Progenitor cell of endocrine pancreas (in vitro differentiated cells): Measurements from ENCODE around the gene TEX48. TPM values are rescaled to one million over a fixed set of nuclear protein-coding genes. Genes with fewer than 3 reads are reported as not detected.

Experiments used
- DNase-seq: peaks from one replicate; pipeline ENCODE4 v3.0.0; 2021; ENCODE audit warnings: low spot score; ENCODE audit not compliant: unreplicated experiment
- H3K27ac Mint-ChIP-seq: 2 replicates; pipeline ENCODE4 v1.8.0; 2021; ENCODE audit warnings: mild to moderate bottlenecking, moderate library complexity, mixed read lengths
- H3K27me3 Mint-ChIP-seq: 2 replicates; pipeline ENCODE4 v1.8.0; 2021; ENCODE audit warnings: mixed read lengths
- H3K36me3 Mint-ChIP-seq: 2 replicates; pipeline ENCODE4 v1.8.0; 2022; ENCODE audit warnings: mixed read lengths; ENCODE audit not compliant: insufficient read depth
- H3K4me1 Mint-ChIP-seq: 2 replicates; pipeline ENCODE4 v1.8.0; 2021; ENCODE audit warnings: low read depth, mixed read lengths
- H3K4me3 Mint-ChIP-seq: 2 replicates; pipeline ENCODE4 v1.8.0; 2021; ENCODE audit warnings: low read depth, mild to moderate bottlenecking, moderate library complexity, mixed read lengths
- H3K9me3 Mint-ChIP-seq: 2 replicates; pipeline ENCODE4 v1.8.0; 2021; ENCODE audit warnings: low read depth, mixed read lengths
- total RNA-seq: library from RNA; stranded (reverse); gene quantifications from 2 replicates; pipeline ENCODE4 v1.2.1, GENCODE V29; 2021
- TF ChIP-seq, protein P1 (sequence below): fragments of 200-600 bp; sonication (generic); IDR thresholded peaks from one replicate; pipeline ENCODE4 v1.5.0; 2021; ENCODE audit warnings: antibody characterized with exemption, mild to moderate bottlenecking; ENCODE audit not compliant: unreplicated experiment

The TEX48 gene
- total RNA-seq, 1 donor from 2014 or later, result not detected

DNA sequence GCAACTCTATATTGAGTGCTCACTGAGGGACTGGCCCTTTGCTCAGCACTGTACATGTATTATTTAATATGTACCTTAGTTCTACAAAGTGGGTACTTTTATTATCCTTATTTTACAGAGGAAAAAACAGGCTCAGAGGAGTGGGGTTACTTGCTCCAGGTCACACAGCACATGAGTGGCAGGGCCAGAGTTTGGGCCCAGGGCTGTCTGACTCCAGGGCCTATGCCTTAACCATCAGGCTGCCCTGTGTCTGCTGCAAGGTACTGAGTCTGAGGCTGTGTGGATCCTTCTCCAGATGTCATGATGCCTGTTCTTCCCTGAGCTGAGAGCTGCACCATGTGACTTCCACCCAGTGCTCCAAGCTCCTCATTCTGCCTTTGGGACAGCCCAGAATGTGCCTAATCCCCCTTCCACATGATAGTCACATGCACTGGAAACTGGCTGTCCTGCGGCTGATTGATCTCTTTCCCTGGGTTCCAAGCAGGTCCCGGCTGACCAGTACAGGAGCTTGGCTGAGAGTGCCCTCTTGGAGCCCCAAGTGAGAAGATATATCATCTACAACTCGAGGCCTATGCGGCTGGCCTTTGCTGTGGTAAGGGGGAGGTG, 55.5 kb downstream of the TEX48 start:
- Mint-ChIP-seq H3K36me3 (peaks cover 1% of the 10 kb centered on the region), H3K9me3 (no peaks in the 10 kb centered on the region), H3K4me3 (no peak overlapping the region), H3K27me3 (no peaks in the 10 kb centered on the region), H3K4me1 (no peaks in the 10 kb centered on the region), H3K27ac (no peak overlapping the region)
- DNase-seq, result no peak
- TF ChIP-seq, protein P1, sequence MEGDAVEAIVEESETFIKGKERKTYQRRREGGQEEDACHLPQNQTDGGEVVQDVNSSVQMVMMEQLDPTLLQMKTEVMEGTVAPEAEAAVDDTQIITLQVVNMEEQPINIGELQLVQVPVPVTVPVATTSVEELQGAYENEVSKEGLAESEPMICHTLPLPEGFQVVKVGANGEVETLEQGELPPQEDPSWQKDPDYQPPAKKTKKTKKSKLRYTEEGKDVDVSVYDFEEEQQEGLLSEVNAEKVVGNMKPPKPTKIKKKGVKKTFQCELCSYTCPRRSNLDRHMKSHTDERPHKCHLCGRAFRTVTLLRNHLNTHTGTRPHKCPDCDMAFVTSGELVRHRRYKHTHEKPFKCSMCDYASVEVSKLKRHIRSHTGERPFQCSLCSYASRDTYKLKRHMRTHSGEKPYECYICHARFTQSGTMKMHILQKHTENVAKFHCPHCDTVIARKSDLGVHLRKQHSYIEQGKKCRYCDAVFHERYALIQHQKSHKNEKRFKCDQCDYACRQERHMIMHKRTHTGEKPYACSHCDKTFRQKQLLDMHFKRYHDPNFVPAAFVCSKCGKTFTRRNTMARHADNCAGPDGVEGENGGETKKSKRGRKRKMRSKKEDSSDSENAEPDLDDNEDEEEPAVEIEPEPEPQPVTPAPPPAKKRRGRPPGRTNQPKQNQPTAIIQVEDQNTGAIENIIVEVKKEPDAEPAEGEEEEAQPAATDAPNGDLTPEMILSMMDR, result no peak

DNA sequence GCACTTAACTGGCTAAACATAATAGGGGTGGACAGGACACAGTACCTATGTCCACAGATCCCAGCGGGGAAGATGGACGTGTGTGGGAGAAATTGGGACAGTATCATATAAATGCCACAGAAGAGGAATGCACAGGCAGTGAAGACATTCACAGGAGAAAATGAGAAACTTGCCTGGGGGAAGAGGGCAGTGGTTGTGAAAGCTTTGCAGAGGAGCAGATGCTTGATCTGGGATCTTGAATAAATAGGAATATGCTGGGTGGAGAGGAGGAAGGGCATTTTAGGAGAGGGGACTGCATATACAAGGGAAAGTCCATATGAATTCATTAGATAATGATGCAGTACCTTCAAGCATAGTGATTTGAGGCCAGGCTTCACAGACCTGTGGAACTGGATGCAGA, 57.3 kb downstream of the TEX48 start:
- Mint-ChIP-seq H3K4me1 (no peaks in the 10 kb centered on the region), H3K27ac (no peak overlapping the region), H3K36me3 (peaks cover 4% of the 10 kb centered on the region), H3K27me3 (no peaks in the 10 kb centered on the region), H3K9me3 (no peaks in the 10 kb centered on the region), H3K4me3 (no peak overlapping the region)
- TF ChIP-seq, protein P1, result no peak
- no peak for DNase-seq

DNA sequence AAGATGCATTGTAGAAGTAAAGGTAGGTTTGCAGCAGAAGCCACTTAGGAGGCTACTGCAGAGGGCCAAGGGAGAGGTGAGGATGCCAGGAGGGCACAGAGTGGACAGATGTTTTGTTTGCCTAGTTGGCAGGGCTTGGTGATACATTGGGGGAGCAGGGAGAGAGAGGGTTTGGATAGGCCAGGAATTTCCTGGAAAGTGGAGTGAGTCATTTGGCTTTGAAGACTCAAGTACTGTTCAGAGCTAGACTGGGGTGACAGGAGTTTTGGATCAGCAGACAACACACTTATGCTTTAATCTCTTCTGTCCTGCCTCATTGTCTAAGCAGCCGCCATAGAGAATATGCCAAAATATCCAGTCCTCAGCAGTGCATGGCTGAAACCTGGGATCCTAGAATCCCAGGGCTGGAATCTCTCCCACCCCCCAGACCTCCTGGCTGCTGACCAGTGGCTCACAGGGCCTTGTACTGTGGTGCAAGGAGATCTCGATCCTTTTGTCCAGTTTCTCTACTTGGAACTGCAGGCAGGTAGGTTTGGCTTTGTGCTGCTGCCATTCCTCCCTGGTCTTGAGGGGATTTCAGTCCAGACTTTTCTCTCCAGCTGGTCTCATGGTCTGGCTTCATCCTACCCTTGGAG, 59.9 kb downstream of the TEX48 start:
- no peak overlapping the region for H3K27ac Mint-ChIP-seq
- TF ChIP-seq, protein P1, result no peak

DNA sequence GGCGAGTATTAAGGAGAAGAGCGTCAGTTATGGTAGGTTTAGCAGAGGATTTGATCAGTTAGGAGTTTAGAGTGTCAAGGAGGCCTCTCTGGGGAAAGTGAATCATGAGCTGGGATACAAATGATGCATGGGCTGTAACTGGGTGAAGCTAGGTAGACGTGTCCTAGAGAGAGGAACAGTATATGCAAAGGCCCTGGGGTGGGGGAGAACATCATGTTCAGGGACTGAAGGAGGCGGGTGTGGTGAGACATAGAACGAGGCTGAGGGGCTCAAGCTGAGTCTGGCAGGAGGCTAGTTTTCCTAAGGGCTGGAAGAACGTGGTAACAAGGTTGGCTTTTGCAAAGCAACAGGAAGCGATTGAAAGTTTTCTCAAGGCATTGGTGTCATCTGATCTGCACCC, 60.4 kb downstream of the TEX48 start:
- Mint-ChIP-seq H3K9me3 (no peaks in the 10 kb centered on the region), H3K27ac (no peak overlapping the region), H3K4me3 (no peak overlapping the region), H3K36me3 (peaks cover 4% of the 10 kb centered on the region), H3K27me3 (no peaks in the 10 kb centered on the region), H3K4me1 (no peaks in the 10 kb centered on the region)
- no peak for DNase-seq
- TF ChIP-seq, protein P1, result no peak

More for the DNA sequence above, 59.9 kb downstream of the TEX48 start:
- Mint-ChIP-seq H3K9me3 (no peaks in the 10 kb centered on the region), H3K36me3 (peaks cover 4% of the 10 kb centered on the region), H3K4me1 (no peaks in the 10 kb centered on the region), H3K27me3 (no peaks in the 10 kb centered on the region), H3K4me3 (no peak overlapping the region)
- DNase-seq, result no peak

DNA sequence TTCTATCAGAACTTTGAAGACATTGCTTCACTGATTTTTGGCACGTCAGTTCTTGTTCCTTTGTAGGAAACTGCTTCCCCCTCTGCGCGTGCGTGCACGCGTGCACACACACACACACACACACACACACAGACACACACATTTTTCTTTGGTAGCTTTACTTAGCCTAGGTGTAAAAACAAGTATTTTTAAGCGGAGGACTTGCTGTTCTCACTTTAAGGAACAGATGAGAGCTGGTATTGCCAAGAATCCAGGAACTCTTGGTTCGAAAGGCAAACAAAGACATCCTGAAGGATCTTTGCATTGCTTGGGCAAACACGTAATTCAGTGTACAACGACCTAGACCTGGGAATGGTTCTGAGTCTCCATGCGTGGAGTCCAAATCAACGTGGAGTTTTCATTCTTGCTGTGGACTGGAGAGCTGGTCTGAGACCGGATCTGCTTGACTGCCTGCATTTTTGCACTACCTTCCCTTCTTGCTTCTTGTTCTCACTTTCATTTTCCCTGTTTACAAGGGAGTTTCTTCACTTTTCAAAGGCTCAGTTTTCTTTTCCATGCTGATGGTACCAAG, 62.7 kb downstream of the TEX48 start:
- Mint-ChIP-seq H3K27ac (peak overlapping the region; percentile 41), H3K27me3 (no peaks in the 10 kb centered on the region), H3K36me3 (peaks cover 6% of the 10 kb centered on the region), H3K4me3 (no peak overlapping the region), H3K4me1 (no peaks in the 10 kb centered on the region), H3K9me3 (no peaks in the 10 kb centered on the region)
- TF ChIP-seq, protein P1, result no peak
- no peak for DNase-seq
